Astrocyte (in vitro differentiated cells and primary cell): ENCODE data around the gene POP5. TPM values are rescaled to one million over a fixed set of nuclear protein-coding genes. Genes with fewer than 3 reads are reported as not detected.

ENCODE experiments used
- DNase-seq: peaks from one replicate; pipeline ENCODE4 v3.0.0-alpha.2; 2010; ENCODE audit warnings: low read depth
- FAIRE-seq: peaks from 2 replicates; lab custom pipeline; 2011; peaks lifted over from hg19 to GRCh38; lab: Jason Lieb, UNC
- H2AFZ ChIP-seq: 2 replicates; pipeline ENCODE4 v1.6.0; 2012; ENCODE audit warnings: low read depth, low read length, inconsistent platforms
- H3K27ac ChIP-seq: 2 replicates; pipeline ENCODE4 v1.5.1; 2011; ENCODE audit warnings: low read depth, low read length, inconsistent platforms
- H3K27me3 ChIP-seq: 2 replicates; pipeline ENCODE4 v1.6.0; 2011; ENCODE audit warnings: low read length, inconsistent platforms; ENCODE audit not compliant: insufficient read depth
- H3K36me3 ChIP-seq: 2 replicates; pipeline ENCODE4 v1.5.1; 2011; ENCODE audit warnings: low read length, inconsistent platforms; ENCODE audit not compliant: insufficient read depth
- H3K4me1 ChIP-seq: 2 replicates; pipeline ENCODE4 v1.5.1; 2011; ENCODE audit warnings: low read length, inconsistent platforms; ENCODE audit not compliant: insufficient read depth
- H3K4me2 ChIP-seq: 2 replicates; pipeline ENCODE4 v1.6.0; 2012; ENCODE audit warnings: low read length, inconsistent platforms
- H3K4me3 ChIP-seq: 2 replicates; pipeline ENCODE4 v1.5.1; 2011; ENCODE audit warnings: low read depth, mild to moderate bottlenecking, low read length, inconsistent platforms; ENCODE audit not compliant: insufficient read depth
- H3K79me2 ChIP-seq: 2 replicates; pipeline ENCODE4 v1.6.0; 2012; ENCODE audit warnings: mild to moderate bottlenecking, low read length, inconsistent platforms; ENCODE audit not compliant: insufficient read depth
- H3K9ac ChIP-seq: 2 replicates; pipeline ENCODE4 v1.6.0; 2012; ENCODE audit warnings: mild to moderate bottlenecking, low read length, inconsistent platforms
- H3K9me3 ChIP-seq: 2 replicates; pipeline ENCODE4 v1.5.1; 2012; ENCODE audit warnings: low read depth, mild to moderate bottlenecking, low read length, inconsistent platforms; ENCODE audit not compliant: insufficient read depth
- H4K20me1 ChIP-seq: 2 replicates; pipeline ENCODE4 v1.6.0; 2012; ENCODE audit warnings: low read length, inconsistent platforms; ENCODE audit not compliant: insufficient read depth
- H3K27ac Mint-ChIP-seq: one replicate; pipeline ENCODE4 v1.8.0; 2021; ENCODE audit warnings: mild to moderate bottlenecking, mixed read lengths; ENCODE audit not compliant: unreplicated experiment
- H3K27me3 Mint-ChIP-seq: one replicate; pipeline ENCODE4 v1.8.0; 2021; ENCODE audit warnings: low read depth, mixed read lengths; ENCODE audit not compliant: unreplicated experiment
- H3K36me3 Mint-ChIP-seq: one replicate; pipeline ENCODE4 v1.8.0; 2021; ENCODE audit warnings: low read depth, mixed read lengths; ENCODE audit not compliant: unreplicated experiment
- H3K4me1 Mint-ChIP-seq: one replicate; pipeline ENCODE4 v1.8.0; 2021; ENCODE audit warnings: low read depth, mixed read lengths; ENCODE audit not compliant: unreplicated experiment
- H3K4me3 Mint-ChIP-seq: one replicate; pipeline ENCODE4 v1.8.0; 2021; ENCODE audit warnings: mild to moderate bottlenecking, moderate library complexity, mixed read lengths; ENCODE audit not compliant: unreplicated experiment
- H3K9me3 Mint-ChIP-seq: one replicate; pipeline ENCODE4 v1.8.0; 2021; ENCODE audit warnings: mild to moderate bottlenecking, mixed read lengths; ENCODE audit not compliant: unreplicated experiment
- EZH2 ChIP-seq: IDR thresholded peaks from 2 replicates; pipeline ENCODE4 v1.6.1; 2012; ENCODE audit warnings: mild to moderate bottlenecking, low read length, inconsistent platforms; ENCODE audit not compliant: insufficient read depth
- total RNA-seq: library from RNA; stranded (reverse); gene quantifications from 2 replicates; pipeline ENCODE4 v1.2.1, GENCODE V29; 2021
- TF ChIP-seq, protein P1 (sequence below): IDR thresholded peaks from 2 replicates; pipeline ENCODE4 v1.5.1; 2011; ENCODE audit warnings: low read depth, mild to moderate bottlenecking, inconsistent platforms, low read length, moderate library complexity; ENCODE audit not compliant: insufficient read depth

Gene POP5
- total RNA-seq, 1 donor from 2014 or later = 31.3 TPM

DNA sequence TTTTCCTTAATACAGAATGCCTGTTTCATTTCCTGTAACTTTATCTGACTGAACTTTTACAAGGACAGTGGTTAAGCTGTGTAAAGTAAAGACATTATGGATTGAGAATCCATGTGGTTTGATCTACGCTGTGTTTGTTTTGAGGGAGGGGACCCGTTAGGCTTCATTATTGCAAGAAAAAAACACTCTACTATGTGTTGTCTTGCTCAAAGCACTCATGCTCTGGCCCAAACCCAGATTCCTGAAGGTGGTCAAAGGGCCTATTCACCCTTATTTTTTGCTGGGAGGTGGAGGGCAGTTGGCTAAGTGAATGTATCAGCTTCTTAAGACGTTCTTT is 35.2 kb downstream of the POP5 start:
- DNase-seq (no peak), FAIRE-seq (no peak)
- Histone ChIP-seq H3K36me3 (peaks cover 21% of the 10 kb centered on the region), H3K27me3 (no peaks in the 10 kb centered on the region), H3K4me3 (no peak overlapping the region), H3K4me1 (peaks cover 7% of the 10 kb centered on the region), H3K79me2 (peaks cover 84% of the 10 kb centered on the region), H3K9me3 (no peaks in the 10 kb centered on the region), H2AFZ (no peak overlapping the region), H3K4me2 (no peak overlapping the region), H3K9ac (no peak overlapping the region), H3K27ac (no peak overlapping the region), H4K20me1 (peaks cover 88% of the 10 kb centered on the region)
- Mint-ChIP-seq H3K4me3 (no peak overlapping the region), H3K36me3 (peaks cover 13% of the 10 kb centered on the region), H3K4me1 (peaks cover 7% of the 10 kb centered on the region), H3K27ac (no peak overlapping the region), H3K27me3 (no peaks in the 10 kb centered on the region), H3K9me3 (no peaks in the 10 kb centered on the region)
- TF ChIP-seq, protein P1, sequence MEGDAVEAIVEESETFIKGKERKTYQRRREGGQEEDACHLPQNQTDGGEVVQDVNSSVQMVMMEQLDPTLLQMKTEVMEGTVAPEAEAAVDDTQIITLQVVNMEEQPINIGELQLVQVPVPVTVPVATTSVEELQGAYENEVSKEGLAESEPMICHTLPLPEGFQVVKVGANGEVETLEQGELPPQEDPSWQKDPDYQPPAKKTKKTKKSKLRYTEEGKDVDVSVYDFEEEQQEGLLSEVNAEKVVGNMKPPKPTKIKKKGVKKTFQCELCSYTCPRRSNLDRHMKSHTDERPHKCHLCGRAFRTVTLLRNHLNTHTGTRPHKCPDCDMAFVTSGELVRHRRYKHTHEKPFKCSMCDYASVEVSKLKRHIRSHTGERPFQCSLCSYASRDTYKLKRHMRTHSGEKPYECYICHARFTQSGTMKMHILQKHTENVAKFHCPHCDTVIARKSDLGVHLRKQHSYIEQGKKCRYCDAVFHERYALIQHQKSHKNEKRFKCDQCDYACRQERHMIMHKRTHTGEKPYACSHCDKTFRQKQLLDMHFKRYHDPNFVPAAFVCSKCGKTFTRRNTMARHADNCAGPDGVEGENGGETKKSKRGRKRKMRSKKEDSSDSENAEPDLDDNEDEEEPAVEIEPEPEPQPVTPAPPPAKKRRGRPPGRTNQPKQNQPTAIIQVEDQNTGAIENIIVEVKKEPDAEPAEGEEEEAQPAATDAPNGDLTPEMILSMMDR = no peak
- TF ChIP-seq EZH2 = no peak

GRCh38 chr12:120544691-120545090 is 36.5 kb downstream of the POP5 start:
- H3K36me3 Mint-ChIP-seq = peaks cover 15% of the 10 kb centered on the region
- peaks cover 9% of the 10 kb centered on the region for H3K4me1 Mint-ChIP-seq
- no peaks in the 10 kb centered on the region for H3K27me3 Mint-ChIP-seq
- TF ChIP-seq, protein P1 = no peak
- TF ChIP-seq EZH2 = no peak
- DNase-seq (no peak), FAIRE-seq (no peak)
- no peak overlapping the region for H3K4me2 ChIP-seq
- no peak overlapping the region for H3K9ac ChIP-seq
- no peak overlapping the region for H3K4me3 ChIP-seq
- no peak overlapping the region for H2AFZ ChIP-seq
- no peak overlapping the region for H3K27ac ChIP-seq
- no peak overlapping the region for H3K27ac Mint-ChIP-seq
- H3K79me2 ChIP-seq = peaks cover 85% of the 10 kb centered on the region
- no peak overlapping the region for H3K4me3 Mint-ChIP-seq
- peaks cover 4% of the 10 kb centered on the region for H3K4me1 ChIP-seq
- no peaks in the 10 kb centered on the region for H3K27me3 ChIP-seq
- H3K36me3 ChIP-seq = peaks cover 17% of the 10 kb centered on the region
- H4K20me1 ChIP-seq = peaks cover 92% of the 10 kb centered on the region
- H3K9me3 Mint-ChIP-seq = no peaks in the 10 kb centered on the region
- no peaks in the 10 kb centered on the region for H3K9me3 ChIP-seq

- H3K9me3 Mint-ChIP-seq = no peaks in the 10 kb centered on the region
- DNase-seq (no peak), FAIRE-seq (no peak)
- H4K20me1 ChIP-seq = peaks cover 94% of the 10 kb centered on the region
- H3K27ac ChIP-seq = no peak overlapping the region
- H2AFZ ChIP-seq = no peak overlapping the region
- peaks cover 26% of the 10 kb centered on the region for H3K4me1 ChIP-seq
- H3K4me3 Mint-ChIP-seq = no peak overlapping the region
- no peaks in the 10 kb centered on the region for H3K27me3 ChIP-seq
- H3K79me2 ChIP-seq = peaks cover 90% of the 10 kb centered on the region
- H3K36me3 ChIP-seq = peaks cover 5% of the 10 kb centered on the region
- peaks cover 33% of the 10 kb centered on the region for H3K4me1 Mint-ChIP-seq
- H3K4me2 ChIP-seq = no peak overlapping the region
- H3K27me3 Mint-ChIP-seq = no peaks in the 10 kb centered on the region
- no peak overlapping the region for H3K9ac ChIP-seq
- no peak overlapping the region for H3K4me3 ChIP-seq
- peaks cover 18% of the 10 kb centered on the region for H3K36me3 Mint-ChIP-seq
- TF ChIP-seq, protein P1 = no peak
- no peak for TF ChIP-seq EZH2
- H3K27ac Mint-ChIP-seq = no peak overlapping the region
- no peaks in the 10 kb centered on the region for H3K9me3 ChIP-seq
These were observed 39.0 kb downstream of the POP5 start for GRCh38 chr12:120542166-120542565.
